Karpas-422 (cell line): Measurements from ENCODE around the gene BEND5. TPM values are rescaled to one million over a fixed set of nuclear protein-coding genes. Genes with fewer than 3 reads are reported as not detected.

Experiments
- DNase-seq: peaks from one replicate; pipeline ENCODE4 v3.0.0-alpha.2; 2015
- H2AFZ ChIP-seq: fragments of 200-600 bp; sonication (generic); 2 replicates; pipeline ENCODE4 v1.6.1; 2014; ENCODE audit warnings: antibody characterized with exemption, low read length, mixed read lengths
- H3K27ac ChIP-seq: fragments of 200-600 bp; sonication (generic); 2 replicates; pipeline ENCODE4 v1.5.1; 2014; ENCODE audit warnings: mild to moderate bottlenecking, low read length, moderate library complexity
- H3K27me3 ChIP-seq: fragments of 200-600 bp; sonication (generic); 2 replicates; pipeline ENCODE4 v1.6.1; 2014; ENCODE audit warnings: low read length, mixed read lengths
- H3K36me3 ChIP-seq: fragments of 200-600 bp; sonication (generic); 2 replicates; pipeline ENCODE4 v1.6.1; 2014; ENCODE audit warnings: low read length, mixed read lengths; ENCODE audit not compliant: insufficient read depth
- H3K4me1 ChIP-seq: fragments of 200-600 bp; sonication (generic); 2 replicates; pipeline ENCODE4 v1.6.1; 2014; ENCODE audit warnings: mild to moderate bottlenecking, low read length, mixed read lengths
- H3K4me2 ChIP-seq: fragments of 200-600 bp; sonication (generic); 2 replicates; pipeline ENCODE4 v1.6.1; 2014; ENCODE audit warnings: low read length, low read depth, mild to moderate bottlenecking; ENCODE audit not compliant: poor library complexity, severe bottlenecking
- H3K4me3 ChIP-seq: fragments of 200-600 bp; sonication (generic); 2 replicates; pipeline ENCODE4 v1.5.1; 2014; ENCODE audit warnings: mild to moderate bottlenecking, antibody characterized with exemption, low read length, mixed read lengths
- H3K79me2 ChIP-seq: fragments of 200-600 bp; sonication (generic); 2 replicates; pipeline ENCODE4 v1.6.1; 2014; ENCODE audit warnings: mild to moderate bottlenecking, low read length, mixed read lengths
- H3K9ac ChIP-seq: fragments of 200-600 bp; sonication (generic); 2 replicates; pipeline ENCODE4 v1.6.0; 2014; ENCODE audit warnings: low read length
- H3K9me2 ChIP-seq: fragments of 200-600 bp; sonication (generic), shearing (Covaris generic); replicated peaks from 2 replicates; pipeline ENCODE4 v1.6.0; 2014; ENCODE audit warnings: mild to moderate bottlenecking, low read length, moderate library complexity; ENCODE audit not compliant: insufficient read depth
- H3K9me3 ChIP-seq: fragments of 300-700, 200-600 bp; sonication (generic); 2 replicates; pipeline ENCODE4 v1.6.1; 2014; ENCODE audit warnings: low read length, mixed read lengths
- H4K20me1 ChIP-seq: fragments of 200-600 bp; sonication (generic); 2 replicates; pipeline ENCODE4 v1.6.1; 2014; ENCODE audit warnings: mild to moderate bottlenecking, antibody characterized with exemption, low read length, low read depth; ENCODE audit not compliant: insufficient read depth
- total RNA-seq: library from RNA; depleted of rRNA; stranded (reverse); fragments of >200 nt; shearing (Covaris generic); gene quantifications from 2 replicates; pipeline ENCODE4 v1.2.3, GENCODE V29; 2014; ENCODE audit warnings: low replicate concordance

The BEND5 gene
- total RNA-seq, 1 experiment from 2014 or later = not detected

DNA sequence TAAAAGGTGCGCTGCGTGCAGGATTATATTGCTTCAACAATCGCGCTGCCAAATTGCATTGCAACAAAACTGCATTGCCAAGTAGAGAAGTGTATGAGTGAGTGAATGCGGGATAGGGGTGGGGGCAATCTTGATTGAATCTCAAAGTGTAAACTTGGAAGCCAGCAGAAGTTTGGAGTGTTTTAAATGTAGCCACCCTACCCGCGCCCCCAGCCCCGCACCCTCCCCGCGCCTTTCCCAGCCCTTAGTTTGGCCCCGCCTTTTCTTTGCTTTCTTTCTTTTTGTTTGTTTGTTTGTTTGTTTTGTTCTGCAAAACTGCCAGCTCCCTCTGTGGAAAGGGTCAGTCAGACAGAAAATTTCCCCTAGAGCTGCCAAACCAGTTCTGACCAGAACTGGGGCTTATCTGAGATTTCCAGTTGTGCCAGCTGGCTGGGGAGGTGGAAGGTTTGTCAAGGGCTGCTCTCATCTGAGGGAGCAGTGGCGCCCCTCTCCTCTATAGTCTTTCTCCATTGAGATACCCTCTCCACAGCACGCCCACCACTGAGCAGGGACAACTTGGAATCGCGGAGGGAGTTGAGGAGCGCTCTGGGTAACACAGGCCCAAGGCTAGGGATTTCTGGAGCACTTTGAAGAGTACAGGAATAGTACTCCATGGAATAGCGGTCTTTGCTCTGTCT is 666 bp upstream of the BEND5 start:
- H3K4me3 ChIP-seq = no peak overlapping the region
- no peak overlapping the region for H3K4me2 ChIP-seq
- no peak overlapping the region for H2AFZ ChIP-seq

DNA sequence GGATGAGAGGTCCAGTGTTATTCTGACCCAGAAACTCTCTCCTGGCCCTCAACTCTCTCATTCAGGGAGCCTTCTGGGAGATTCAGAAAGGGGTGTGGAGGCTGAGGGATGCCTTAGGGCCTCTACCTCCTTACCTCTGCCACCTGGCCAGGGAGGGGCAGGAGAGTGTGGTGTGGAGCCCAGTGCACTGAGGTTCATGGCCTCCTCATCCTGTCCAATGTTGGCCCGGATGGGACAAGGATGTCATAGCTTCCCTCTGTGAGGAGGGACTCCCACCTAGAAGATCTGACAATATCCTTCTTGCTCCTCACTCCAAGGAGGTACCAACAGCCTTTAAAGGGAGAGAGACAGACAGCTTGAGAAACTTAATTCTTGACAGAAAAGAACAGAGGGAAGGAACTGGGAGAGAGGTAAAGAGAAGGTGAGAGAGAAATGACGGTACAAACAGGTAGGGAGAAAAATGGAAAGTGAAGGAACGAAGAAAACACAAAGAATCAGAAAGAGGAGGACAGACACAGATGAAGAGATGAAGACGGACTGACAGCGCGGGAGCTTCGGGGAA is 779 bp downstream of the BEND5 start:
- DNase-seq = no peak
- Histone ChIP-seq H3K27ac (no peak overlapping the region), H3K4me3 (no peak overlapping the region), H3K36me3 (no peaks in the 10 kb centered on the region), H3K9me2 (no peaks in the 10 kb centered on the region), H3K9ac (no peak overlapping the region), H3K4me2 (no peak overlapping the region), H3K9me3 (no peaks in the 10 kb centered on the region), H3K79me2 (no peaks in the 10 kb centered on the region), H4K20me1 (no peaks in the 10 kb centered on the region), H3K27me3 (no peaks in the 10 kb centered on the region), H2AFZ (no peak overlapping the region), H3K4me1 (no peaks in the 10 kb centered on the region)

More for the DNA sequence above, 666 bp upstream of the BEND5 start:
- Histone ChIP-seq H3K4me1 (no peaks in the 10 kb centered on the region), H3K9me2 (no peaks in the 10 kb centered on the region), H3K27me3 (no peaks in the 10 kb centered on the region), H3K27ac (no peak overlapping the region), H4K20me1 (no peaks in the 10 kb centered on the region), H3K36me3 (no peaks in the 10 kb centered on the region), H3K9me3 (no peaks in the 10 kb centered on the region), H3K9ac (no peak overlapping the region), H3K79me2 (no peaks in the 10 kb centered on the region)
- no peak for DNase-seq

- no peaks in the 10 kb centered on the region for H3K9me2 ChIP-seq
- no peak overlapping the region for H3K4me3 ChIP-seq
- no peak overlapping the region for H3K9ac ChIP-seq
- no peak overlapping the region for H3K4me2 ChIP-seq
- peaks cover 3% of the 10 kb centered on the region for H3K4me1 ChIP-seq
- H4K20me1 ChIP-seq = no peaks in the 10 kb centered on the region
- no peak overlapping the region for H2AFZ ChIP-seq
- no peaks in the 10 kb centered on the region for H3K79me2 ChIP-seq
- H3K27ac ChIP-seq = no peak overlapping the region
- no peaks in the 10 kb centered on the region for H3K36me3 ChIP-seq
- H3K9me3 ChIP-seq = no peaks in the 10 kb centered on the region
- no peaks in the 10 kb centered on the region for H3K27me3 ChIP-seq
- DNase-seq = no peak
Measured at GRCh38 chr1:48773133-48773532, 3.6 kb downstream of the BEND5 start.

- Histone ChIP-seq H3K4me3 (no peak overlapping the region), H3K79me2 (no peaks in the 10 kb centered on the region), H3K9me3 (no peaks in the 10 kb centered on the region), H3K27ac (no peak overlapping the region), H3K27me3 (no peaks in the 10 kb centered on the region), H4K20me1 (no peaks in the 10 kb centered on the region), H3K4me2 (no peak overlapping the region), H2AFZ (no peak overlapping the region), H3K9ac (no peak overlapping the region), H3K36me3 (no peaks in the 10 kb centered on the region), H3K9me2 (no peaks in the 10 kb centered on the region), H3K4me1 (peaks cover 8% of the 10 kb centered on the region)
- DNase-seq = no peak
Measured at GRCh38 chr1:48772211-48772610, 4.5 kb downstream of the BEND5 start.

GRCh38 chr1:48771561-48771960 is 5.1 kb downstream of the BEND5 start:
- Histone ChIP-seq H3K9ac (no peak overlapping the region), H3K36me3 (no peaks in the 10 kb centered on the region), H3K9me2 (no peaks in the 10 kb centered on the region), H3K4me3 (no peak overlapping the region), H3K4me2 (no peak overlapping the region), H2AFZ (no peak overlapping the region), H3K4me1 (peaks cover 8% of the 10 kb centered on the region), H3K27me3 (no peaks in the 10 kb centered on the region), H3K27ac (no peak overlapping the region), H3K79me2 (no peaks in the 10 kb centered on the region), H3K9me3 (no peaks in the 10 kb centered on the region), H4K20me1 (no peaks in the 10 kb centered on the region)
- DNase-seq = no peak

DNA sequence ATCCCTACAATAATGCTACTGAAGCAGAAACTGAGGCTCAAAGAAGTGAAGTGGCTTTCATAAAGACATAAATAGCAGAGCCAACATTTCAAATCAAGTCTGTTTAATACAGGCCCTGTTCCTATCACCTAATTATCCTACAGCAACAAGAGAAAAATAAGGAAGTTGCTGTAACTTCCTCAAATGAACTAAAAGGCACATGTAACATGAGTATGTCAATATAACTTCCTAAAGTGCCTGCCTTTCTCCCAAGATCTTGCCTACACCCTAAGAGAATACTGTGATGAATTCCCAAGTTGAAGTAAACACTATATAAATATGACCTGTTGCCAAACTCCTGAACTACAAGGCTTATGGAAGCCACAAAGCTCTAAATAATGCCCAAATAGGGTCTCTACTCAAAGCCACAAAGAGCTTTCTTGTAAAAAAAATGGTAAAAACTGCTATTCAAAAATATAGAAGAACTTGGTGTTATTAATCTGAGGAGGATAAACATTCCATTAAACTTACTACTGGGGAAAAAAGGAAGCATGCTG is 8.6 kb downstream of the BEND5 start:
- no peaks in the 10 kb centered on the region for H3K9me2 ChIP-seq
- H4K20me1 ChIP-seq = no peaks in the 10 kb centered on the region
- H3K9me3 ChIP-seq = no peaks in the 10 kb centered on the region
- no peak overlapping the region for H3K4me2 ChIP-seq
- H3K27me3 ChIP-seq = no peaks in the 10 kb centered on the region
- H3K79me2 ChIP-seq = no peaks in the 10 kb centered on the region
- H2AFZ ChIP-seq = no peak overlapping the region
- no peak overlapping the region for H3K27ac ChIP-seq
- DNase-seq = peak; percentile 50
- H3K9ac ChIP-seq = no peak overlapping the region
- peaks cover 8% of the 10 kb centered on the region for H3K4me1 ChIP-seq
- H3K36me3 ChIP-seq = no peaks in the 10 kb centered on the region
- H3K4me3 ChIP-seq = no peak overlapping the region

GRCh38 chr1:48765335-48765734 is 11.4 kb downstream of the BEND5 start:
- Histone ChIP-seq H3K36me3 (no peaks in the 10 kb centered on the region), H3K79me2 (no peaks in the 10 kb centered on the region), H4K20me1 (no peaks in the 10 kb centered on the region), H3K4me3 (no peak overlapping the region), H2AFZ (no peak overlapping the region), H3K4me2 (no peak overlapping the region), H3K27ac (no peak overlapping the region), H3K9ac (no peak overlapping the region), H3K4me1 (peaks cover 8% of the 10 kb centered on the region), H3K27me3 (no peaks in the 10 kb centered on the region), H3K9me2 (no peaks in the 10 kb centered on the region), H3K9me3 (no peaks in the 10 kb centered on the region)
- no peak for DNase-seq

GRCh38 chr1:48761986-48762385 is 14.7 kb downstream of the BEND5 start:
- Histone ChIP-seq H3K4me3 (no peak overlapping the region), H4K20me1 (no peaks in the 10 kb centered on the region), H3K79me2 (no peaks in the 10 kb centered on the region), H3K27me3 (no peaks in the 10 kb centered on the region), H3K9me3 (no peaks in the 10 kb centered on the region), H3K4me2 (no peak overlapping the region), H3K9ac (no peak overlapping the region), H3K9me2 (no peaks in the 10 kb centered on the region), H2AFZ (no peak overlapping the region), H3K27ac (no peak overlapping the region), H3K4me1 (no peaks in the 10 kb centered on the region), H3K36me3 (no peaks in the 10 kb centered on the region)
- no peak for DNase-seq
